ENCODE results near the gene ABCC1. TPM values are rescaled to one million over a fixed set of nuclear protein-coding genes. Genes with fewer than 3 reads are reported as not detected.

ABCC1 gene
- polyA plus RNA-seq, 1 donor (not counting 4 experiments of a cell fraction or from before 2014, with no cell fraction given) = 19.4 TPM

DNA sequence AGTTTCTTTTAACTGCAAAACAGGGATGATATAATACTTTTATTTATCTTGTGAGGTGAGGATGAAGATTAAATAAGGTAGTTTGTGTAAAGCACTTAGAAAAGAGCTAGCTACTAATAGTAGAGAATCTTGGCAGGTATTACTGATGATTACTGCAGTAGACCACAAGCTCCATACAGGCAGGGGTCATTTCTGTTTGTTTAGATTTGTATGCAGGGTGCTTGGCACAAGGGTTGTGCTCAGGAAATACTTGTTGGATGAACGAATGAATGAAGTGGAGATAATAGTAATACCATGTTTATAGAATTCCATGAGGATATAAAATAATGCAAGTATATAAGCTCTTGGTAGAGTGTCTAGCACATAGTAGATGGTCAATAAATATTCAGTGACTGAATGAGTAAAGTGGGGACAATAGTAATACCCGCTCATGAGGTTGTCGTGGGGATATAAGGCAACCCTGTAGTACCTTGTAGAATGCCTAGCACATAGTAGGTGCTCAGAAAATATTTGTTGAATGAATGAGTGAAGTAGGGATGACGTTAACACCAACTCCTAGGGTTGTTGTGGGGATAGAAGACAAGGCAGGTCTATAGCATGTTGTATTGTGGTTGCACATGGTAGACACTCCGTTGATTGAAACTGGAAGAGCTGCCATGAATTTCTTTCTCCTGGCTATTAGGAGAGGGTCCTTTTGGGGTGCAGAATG is 83.0 kb downstream of the ABCC1 start:
- Histone ChIP-seq H3K79me2 (ENCODE audit: control insufficient read depth, insufficient read depth, low read length) (no peaks in the 10 kb centered on the region), H3K27me3 (ENCODE audit: control insufficient read depth, extremely low read depth, insufficient read depth, low read length) (no peaks in the 10 kb centered on the region), H3K4me3 (ENCODE audit: control insufficient read depth in 2 of 3, extremely low read depth in 1 of 3, insufficient read depth in 2 of 3, low read depth in 1 of 3, low read length in 3 of 3) (no peak overlapping the region), H3K4me2 (ENCODE audit: control insufficient read depth, extremely low read depth, insufficient read depth, low read depth, low read length) (no peak overlapping the region), H3K27ac (ENCODE audit: control insufficient read depth, insufficient read depth, low read length) (no peak overlapping the region), H3K9ac (ENCODE audit: control insufficient read depth, extremely low read depth, insufficient read depth, low read length) (no peak overlapping the region), H3K36me3 (ENCODE audit: control insufficient read depth in 2 of 2, extremely low read depth in 1 of 2, insufficient read depth in 2 of 2, low read length in 2 of 2) (peaks cover 15 to 16% of the 10 kb centered on the region in 2 experiments), H3K4me1 (ENCODE audit: control insufficient read depth, extremely low read depth, insufficient read depth, low read length) (no peaks in the 10 kb centered on the region), H3K9me3 (ENCODE audit: control insufficient read depth, low read depth, low read length) (no peaks in the 10 kb centered on the region), H2AFZ (ENCODE audit: control insufficient read depth, low read length) (no peak overlapping the region), H4K20me1 (ENCODE audit: control insufficient read depth, extremely low read depth, insufficient read depth, low read length) (no peaks in the 10 kb centered on the region), H3K9me1 (ENCODE audit: control insufficient read depth, extremely low read depth, insufficient read depth, low read length) (no peaks in the 10 kb centered on the region)
- no peak for FAIRE-seq
- no peak for TF ChIP-seq EZH2 (IDR thresholded peaks at IDR 0.05; ENCODE audit: low read length)
- TF ChIP-seq CTCF (optimal IDR thresholded peaks at IDR 0.05 in 1 of 3, IDR thresholded peaks at IDR 0.05 in 1 of 3, conservative IDR thresholded peaks at IDR 0.05 in 1 of 3; ENCODE audit: extremely low read depth in 1 of 3, insufficient read depth in 2 of 3, low read length in 3 of 3) = no peak
- dilution Hi-C loops (cut with MboI; ENCODE audit: extremely low pct_ligation_motif_present, low sequenced_read_pairs) = no loop called here
- DNase-seq (ENCODE audit: low read depth, low spot score) = no peak

DNA sequence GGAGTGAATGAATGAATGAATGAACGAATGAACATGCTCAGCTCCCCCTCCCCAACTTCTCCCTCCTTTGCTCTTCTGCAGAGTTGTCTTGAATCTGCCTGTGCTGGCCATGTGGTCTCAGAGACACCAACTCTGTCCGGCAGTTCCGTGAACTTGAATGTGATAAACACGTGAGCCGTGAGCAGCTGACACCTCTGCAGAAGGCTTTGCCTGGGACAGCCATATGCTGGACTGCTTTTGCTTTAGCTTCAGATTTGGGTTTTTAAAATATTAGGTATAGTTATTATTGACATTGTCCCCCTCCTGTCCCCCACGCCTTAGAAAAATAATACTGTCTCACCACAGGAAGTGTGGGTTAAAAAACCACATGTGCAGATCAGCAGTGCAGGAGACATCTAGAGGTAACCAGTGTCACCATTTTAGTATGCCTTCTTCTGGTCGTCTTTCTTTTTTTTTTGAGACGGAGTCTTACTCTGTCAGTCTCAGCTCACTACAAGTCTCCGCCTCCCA is 83.8 kb downstream of the ABCC1 start:
- H3K9me1 ChIP-seq (ENCODE audit: control insufficient read depth, extremely low read depth, insufficient read depth, low read length) = no peaks in the 10 kb centered on the region
- H3K27ac ChIP-seq (ENCODE audit: control insufficient read depth, insufficient read depth, low read length) = no peak overlapping the region

More for the DNA sequence above, 83.8 kb downstream of the ABCC1 start:
- TF ChIP-seq CTCF (optimal IDR thresholded peaks at IDR 0.05 in 1 of 3, IDR thresholded peaks at IDR 0.05 in 1 of 3, conservative IDR thresholded peaks at IDR 0.05 in 1 of 3; ENCODE audit: extremely low read depth in 1 of 3, insufficient read depth in 2 of 3, low read length in 3 of 3) = no peak
- no peak for TF ChIP-seq EZH2 (IDR thresholded peaks at IDR 0.05; ENCODE audit: low read length)
- Histone ChIP-seq H3K4me3 (ENCODE audit: control insufficient read depth in 2 of 3, extremely low read depth in 1 of 3, insufficient read depth in 2 of 3, low read depth in 1 of 3, low read length in 3 of 3) (no peak overlapping the region), H3K4me2 (ENCODE audit: control insufficient read depth, extremely low read depth, insufficient read depth, low read depth, low read length) (no peak overlapping the region), H2AFZ (ENCODE audit: control insufficient read depth, low read length) (no peak overlapping the region), H3K4me1 (ENCODE audit: control insufficient read depth, extremely low read depth, insufficient read depth, low read length) (no peaks in the 10 kb centered on the region), H3K36me3 (ENCODE audit: control insufficient read depth in 2 of 2, extremely low read depth in 1 of 2, insufficient read depth in 2 of 2, low read length in 2 of 2) (peaks cover 18 to 20% of the 10 kb centered on the region in 2 experiments), H3K9ac (ENCODE audit: control insufficient read depth, extremely low read depth, insufficient read depth, low read length) (no peak overlapping the region), H3K79me2 (ENCODE audit: control insufficient read depth, insufficient read depth, low read length) (no peaks in the 10 kb centered on the region), H3K9me3 (ENCODE audit: control insufficient read depth, low read depth, low read length) (no peaks in the 10 kb centered on the region), H3K27me3 (ENCODE audit: control insufficient read depth, extremely low read depth, insufficient read depth, low read length) (no peaks in the 10 kb centered on the region), H4K20me1 (ENCODE audit: control insufficient read depth, extremely low read depth, insufficient read depth, low read length) (no peaks in the 10 kb centered on the region)
- dilution Hi-C loops (cut with MboI; ENCODE audit: extremely low pct_ligation_motif_present, low sequenced_read_pairs) = no loop called here
- DNase-seq (ENCODE audit: low read depth, low spot score) (no peak), FAIRE-seq (no peak)
